T-cell (primary cell): ENCODE measurements around the gene OSBPL5. TPM values are rescaled to one million over a fixed set of nuclear protein-coding genes. Genes with fewer than 3 reads are reported as not detected.

ENCODE experiments used
- ATAC-seq, 4 experiments: fragments of 200-7000 bp in 3 of 4; fragments of 150-1000 bp in 1 of 4; cut with Tn5 transposase; replicated peaks in 1 of 4; 1 replicate in 3 of 4; 2 replicates in 1 of 4; pipeline ENCODE4 v1.10.0; 2021; ENCODE audit warnings: moderate library complexity in 3 of 4, mild to moderate bottlenecking in 2 of 4, moderate number of reproducible peaks in 1 of 4
- CTCF ChIA-PET, 2 donors: fragments of 300-600 bp; sonication (Branson Sonifier 250); formaldehyde crosslinking; loops; one replicate each; lab custom pipeline; 2022; ENCODE audit warnings: antibody characterized with exemption in 2 of 2; lab: Charles Lee
- POLR2A ChIA-PET, 2 donors: fragments of 300-600 bp; sonication (Branson Sonifier 250); formaldehyde crosslinking; loops; one replicate each; lab custom pipeline; 2022; ENCODE audit warnings: antibody characterized with exemption in 2 of 2; lab: Charles Lee
- DNase-seq, 35 experiments: peaks; one replicate each; pipeline versions ENCODE4 v3.0.0 to v3.0.0-alpha.2; 2013 to 2023
- H3K27ac ChIP-seq: one replicate; pipeline ENCODE4 v1.5.1; 2013; ENCODE audit warnings: low read length
- H3K27me3 ChIP-seq, 2 experiments: replicated peaks in 1 of 2; 1 replicate in 1 of 2; 2 replicates in 1 of 2; pipeline versions ENCODE4 v1.6.1 to v1.7.0; 2013; ENCODE audit warnings: low read length in 1 of 2, mixed read lengths in 1 of 2; ENCODE audit not compliant: control insufficient read depth in 2 of 2, insufficient read depth in 2 of 2; ENCODE audit errors: extremely low read depth in 1 of 2
- H3K36me3 ChIP-seq, 2 donors: 1 replicate in 1 of 2; 2 replicates in 1 of 2; pipeline versions ENCODE4 v1.6.1 to v1.7.0; 2013; ENCODE audit warnings: low read length in 1 of 2; ENCODE audit not compliant: control insufficient read depth in 2 of 2, insufficient read depth in 1 of 2; ENCODE audit errors: extremely low read depth in 1 of 2
- H3K4me1 ChIP-seq, 2 experiments: 1 replicate in 1 of 2; 2 replicates in 1 of 2; pipeline versions ENCODE4 v1.6.1 to v1.7.0; 2013; ENCODE audit warnings: low read length in 2 of 2, mixed read lengths in 1 of 2; ENCODE audit not compliant: insufficient read depth in 2 of 2, control insufficient read depth in 1 of 2; ENCODE audit errors: extremely low read depth in 1 of 2
- H3K4me3 ChIP-seq, 2 donors: 1 replicate in 1 of 2; 2 replicates in 1 of 2; pipeline versions ENCODE4 v1.5.1 to v1.7.0; 2013; ENCODE audit warnings: mild to moderate bottlenecking in 2 of 2, low read length in 1 of 2, moderate library complexity in 1 of 2; ENCODE audit not compliant: control insufficient read depth in 1 of 2; ENCODE audit errors: extremely low read depth in 1 of 2
- H3K9me3 ChIP-seq: 2 replicates; pipeline ENCODE4 v1.7.0; 2013
- H3K27ac Mint-ChIP-seq, 2 donors: one replicate each; pipeline ENCODE4 v1.8.0; 2020 to 2021; ENCODE audit warnings: mild to moderate bottlenecking in 2 of 2, mixed read lengths in 2 of 2
- H3K27me3 Mint-ChIP-seq, 2 donors: one replicate each; pipeline ENCODE4 v1.8.0; 2021 to 2022; ENCODE audit warnings: mixed read lengths in 2 of 2
- H3K36me3 Mint-ChIP-seq: one replicate; pipeline ENCODE4 v1.8.0; 2021; ENCODE audit warnings: mixed read lengths
- H3K4me1 Mint-ChIP-seq, 3 donors: one replicate each; pipeline ENCODE4 v1.8.0; 2020 to 2022; ENCODE audit warnings: mixed read lengths in 3 of 3, mild to moderate bottlenecking in 1 of 3
- H3K4me3 Mint-ChIP-seq, 3 donors: one replicate each; pipeline ENCODE4 v1.8.0; 2020 to 2022; ENCODE audit warnings: mild to moderate bottlenecking in 3 of 3, mixed read lengths in 3 of 3, moderate library complexity in 3 of 3
- H3K9me3 Mint-ChIP-seq, 3 donors: one replicate each; pipeline ENCODE4 v1.8.0; 2020 to 2022; ENCODE audit warnings: mixed read lengths in 3 of 3
- WGBS: methylation state at CpG from one replicate; pipeline ENCODE4 v1.1.5; 2013; ENCODE audit warnings: missing lambda C conversion rate; ENCODE audit not compliant: insufficient coverage; 5-methylcytosine and 5-hydroxymethylcytosine counted together
- total RNA-seq, 35 experiments: library from RNA in 6 of 35; stranded (reverse) in 6 of 35; fragments of 120-200 nt in 1 of 35; gene quantifications; one replicate each; pipeline versions ENCODE4 v1.2.1 to v1.2.4 and lab custom pipeline; 2013 to 2026

OSBPL5 gene
- total RNA-seq, 5 donors from 2014 or later (not counting 1 experiment from before 2014, with no cell fraction given) = 11.2 to 41.5 (median 20.9) TPM

DNA sequence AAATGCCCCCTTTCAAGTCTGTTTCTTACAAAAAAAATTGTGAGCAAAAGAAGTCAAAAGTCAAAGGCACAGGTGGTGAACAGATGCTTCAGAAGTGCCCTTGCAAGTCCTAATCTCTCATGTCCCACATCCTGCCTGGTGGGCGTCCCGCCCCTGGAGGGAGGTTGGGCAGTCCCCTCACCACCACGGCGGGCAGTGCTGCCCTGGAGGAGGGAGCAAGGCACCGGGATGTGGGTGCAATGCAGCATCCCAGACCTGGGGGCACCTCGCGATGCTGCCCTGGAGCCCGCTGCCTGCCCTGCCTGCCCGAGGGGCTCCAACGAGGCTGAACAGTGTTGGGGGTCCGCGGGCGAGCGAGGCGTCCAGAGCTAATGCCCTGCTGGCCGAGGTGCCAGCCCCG is 37.6 kb upstream of the OSBPL5 start:
- Histone ChIP-seq H3K9me3 (no peaks in the 10 kb centered on the region), H3K27me3 (peaks cover 0 to 70% of the 10 kb centered on the region in 2 experiments), H3K4me1 (peaks cover 0 to 43% of the 10 kb centered on the region in 2 experiments), H3K36me3 (no peaks in the 10 kb centered on the region), H3K4me3 (no peak overlapping the region), H3K27ac (no peak overlapping the region)
- ATAC-seq = peak in 2 of 4 experiments; percentile 35 to 67
- Mint-ChIP-seq H3K9me3 (no peaks in the 10 kb centered on the region), H3K4me1 (peaks cover 4 to 6% (median 6%) of the 10 kb centered on the region in 3 donors), H3K27ac (peak overlapping the region in 1 of 2 donors; percentile 17), H3K36me3 (no peaks in the 10 kb centered on the region), H3K4me3 (peak overlapping the region in 1 of 3 donors; percentile 64), H3K27me3 (peaks cover 5 to 37% of the 10 kb centered on the region in 2 donors)
- POLR2A ChIA-PET = no interaction called here
- CTCF ChIA-PET = no interaction called here
- WGBS = 11% methylated on average over 12 of the region's 17 CpGs
- DNase-seq = peak in 6 of 35 experiments; percentile 2 to 28 (median 12)

DNA sequence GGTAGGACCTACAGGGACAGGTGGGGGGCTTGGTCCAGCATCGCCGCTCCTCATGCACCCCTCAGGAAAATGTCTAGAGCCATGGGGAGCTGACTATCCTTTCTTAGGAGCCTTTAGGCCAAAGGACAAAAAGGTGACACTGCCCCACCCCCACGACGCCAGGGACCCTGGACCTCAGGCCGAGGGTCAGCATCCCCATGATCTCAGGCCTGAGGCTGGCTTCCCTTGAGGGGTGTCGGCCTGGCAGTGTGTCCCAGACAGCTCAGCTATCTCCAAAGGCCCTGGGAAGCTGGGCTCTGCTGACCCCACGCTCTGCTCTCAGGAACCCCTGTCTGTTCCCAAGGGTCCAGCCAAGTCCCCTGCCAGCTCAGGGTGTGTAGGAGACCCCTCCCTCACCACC is 37.2 kb upstream of the OSBPL5 start:
- no peaks in the 10 kb centered on the region for H3K9me3 Mint-ChIP-seq
- ATAC-seq (no peak), DNase-seq (peak in 1 of 35 experiments; percentile 2)
- Histone ChIP-seq H3K27ac (no peak overlapping the region), H3K4me3 (no peak overlapping the region), H3K27me3 (peaks cover 0 to 70% of the 10 kb centered on the region in 2 experiments), H3K4me1 (peaks cover 0 to 43% of the 10 kb centered on the region in 2 experiments), H3K36me3 (no peaks in the 10 kb centered on the region), H3K9me3 (no peaks in the 10 kb centered on the region)
- CTCF ChIA-PET = no interaction called here
- peaks cover 4 to 6% (median 6%) of the 10 kb centered on the region in 3 donors for H3K4me1 Mint-ChIP-seq
- H3K4me3 Mint-ChIP-seq = peak overlapping the region in 1 of 3 donors; percentile 64
- peaks cover 5 to 37% of the 10 kb centered on the region in 2 donors for H3K27me3 Mint-ChIP-seq
- WGBS = 61% methylated on average over 5 of the region's 7 CpGs
- no peaks in the 10 kb centered on the region for H3K36me3 Mint-ChIP-seq
- POLR2A ChIA-PET = no interaction called here
- peak overlapping the region in 1 of 2 donors; percentile 17 for H3K27ac Mint-ChIP-seq

GRCh38 chr11:3201677-3202181 is 36.6 kb upstream of the OSBPL5 start:
- peak in 1 of 35 experiments; percentile 3 for DNase-seq
- H3K27me3 Mint-ChIP-seq = peaks cover 5 to 37% of the 10 kb centered on the region in 2 donors

DNA sequence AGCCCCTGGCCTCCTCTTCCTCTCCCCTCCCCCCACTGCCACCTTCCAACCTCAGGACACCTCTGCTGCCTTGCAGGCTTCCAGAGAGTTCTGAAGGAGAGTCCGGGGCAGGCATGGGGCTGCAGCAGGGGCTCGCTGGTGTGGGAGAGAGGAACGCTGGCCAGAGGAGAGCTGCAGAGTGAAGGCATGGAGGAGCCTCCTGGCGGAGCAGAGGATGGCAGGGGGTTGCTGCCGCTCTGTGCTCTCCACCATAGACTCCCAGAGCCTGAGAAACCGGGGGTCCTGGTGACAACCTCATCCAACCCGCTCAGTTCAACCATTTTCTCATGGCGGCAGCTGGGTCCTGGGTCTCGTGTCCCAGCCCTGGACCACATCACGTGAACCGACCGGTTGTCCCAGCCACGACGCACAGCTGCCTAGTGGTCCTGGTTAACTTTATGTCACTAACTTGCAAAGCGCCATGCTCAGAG is 36.0 kb upstream of the OSBPL5 start:
- DNase-seq (peak in 1 of 35 experiments; percentile 3), ATAC-seq (no peak)
- Mint-ChIP-seq H3K4me3 (no peak overlapping the region), H3K36me3 (no peaks in the 10 kb centered on the region), H3K9me3 (no peaks in the 10 kb centered on the region), H3K27me3 (peaks cover 5 to 37% of the 10 kb centered on the region in 2 donors), H3K4me1 (peaks cover 4 to 6% (median 6%) of the 10 kb centered on the region in 3 donors), H3K27ac (no peak overlapping the region)
- no peak overlapping the region for H3K27ac ChIP-seq
- 66% methylated on average over 15 of the region's 15 CpGs for WGBS
- H3K36me3 ChIP-seq = no peaks in the 10 kb centered on the region
- H3K9me3 ChIP-seq = no peaks in the 10 kb centered on the region
- CTCF ChIA-PET = no interaction called here
- peaks cover 0 to 43% of the 10 kb centered on the region in 2 experiments for H3K4me1 ChIP-seq
- peaks cover 0 to 80% of the 10 kb centered on the region in 2 experiments for H3K27me3 ChIP-seq
- H3K4me3 ChIP-seq = no peak overlapping the region
- POLR2A ChIA-PET = no interaction called here

More at GRCh38 chr11:3201677-3202181, 36.6 kb upstream of the OSBPL5 start:
- no peak overlapping the region for H3K27ac Mint-ChIP-seq
- no peaks in the 10 kb centered on the region for H3K36me3 Mint-ChIP-seq
- H3K9me3 Mint-ChIP-seq = no peaks in the 10 kb centered on the region
- no peak overlapping the region for H3K4me3 Mint-ChIP-seq
- H3K9me3 ChIP-seq = no peaks in the 10 kb centered on the region
- no peak for ATAC-seq
- H3K4me3 ChIP-seq = no peak overlapping the region
- peaks cover 0 to 43% of the 10 kb centered on the region in 2 experiments for H3K4me1 ChIP-seq
- WGBS = 85% methylated on average over 15 of the region's 17 CpGs
- H3K27me3 ChIP-seq = peaks cover 0 to 74% of the 10 kb centered on the region in 2 experiments
- no peak overlapping the region for H3K27ac ChIP-seq
- CTCF ChIA-PET = no interaction called here
- H3K36me3 ChIP-seq = no peaks in the 10 kb centered on the region
- POLR2A ChIA-PET = no interaction called here
- peaks cover 4 to 6% (median 6%) of the 10 kb centered on the region in 3 donors for H3K4me1 Mint-ChIP-seq

DNA sequence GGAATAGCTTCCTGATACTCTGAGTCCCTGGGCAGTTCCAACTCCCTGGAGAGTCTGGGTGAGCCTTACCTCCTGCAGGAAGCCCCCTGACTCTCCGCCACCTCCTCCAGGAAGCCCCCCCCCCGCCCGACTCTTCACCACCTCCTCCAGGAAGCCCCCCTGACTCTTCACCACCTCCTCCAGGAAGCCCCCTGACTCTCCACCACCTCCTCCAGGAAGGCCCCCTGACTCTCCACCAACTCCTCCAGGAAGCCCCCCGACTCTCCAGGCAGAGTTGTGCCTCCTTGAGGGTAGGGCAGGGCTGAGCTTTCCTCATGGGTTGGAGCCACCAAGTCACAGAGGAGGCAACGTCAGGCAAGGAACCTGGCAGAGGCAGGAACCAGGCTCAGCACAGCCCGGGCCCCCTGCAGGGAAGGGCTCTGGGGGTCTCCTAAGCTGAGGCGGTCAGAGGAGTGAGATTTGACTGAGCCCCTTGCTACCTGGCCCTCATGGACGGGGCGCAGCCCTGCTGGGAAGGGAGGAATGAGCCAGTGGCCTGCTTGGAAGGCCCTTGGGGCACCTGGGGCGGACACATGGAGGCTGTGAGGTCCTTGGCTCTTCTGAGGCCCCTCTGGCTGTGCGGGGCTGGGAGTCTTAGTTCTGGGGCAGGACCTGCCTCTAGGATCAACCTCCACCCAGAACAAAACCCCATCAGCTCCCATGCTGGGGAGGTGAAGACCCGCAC is 35.4 kb upstream of the OSBPL5 start:
- Mint-ChIP-seq H3K27me3 (peaks cover 5 to 40% of the 10 kb centered on the region in 2 donors), H3K36me3 (no peaks in the 10 kb centered on the region)
- no peak for DNase-seq

GRCh38 chr11:3199537-3200295 is 34.6 kb upstream of the OSBPL5 start:
- Histone ChIP-seq H3K36me3 (no peaks in the 10 kb centered on the region), H3K4me3 (no peak overlapping the region), H3K9me3 (no peaks in the 10 kb centered on the region), H3K4me1 (peaks cover 0 to 32% of the 10 kb centered on the region in 2 experiments), H3K27me3 (peaks cover 0 to 77% of the 10 kb centered on the region in 2 experiments), H3K27ac (no peak overlapping the region)
- Mint-ChIP-seq H3K4me1 (peaks cover 3 to 6% (median 4%) of the 10 kb centered on the region in 3 donors), H3K27me3 (peaks cover 5 to 32% of the 10 kb centered on the region in 2 donors), H3K4me3 (no peak overlapping the region), H3K36me3 (no peaks in the 10 kb centered on the region), H3K9me3 (no peaks in the 10 kb centered on the region), H3K27ac (no peak overlapping the region)
- no peak for ATAC-seq
- peak in 1 of 35 experiments; percentile 1 for DNase-seq
- ChIA-PET POLR2A (no interaction called here), CTCF (no interaction called here)
- 77% methylated on average over 18 of the region's 19 CpGs for WGBS

More for the DNA sequence above, 35.4 kb upstream of the OSBPL5 start:
- H3K4me3 ChIP-seq = no peak overlapping the region
- no peaks in the 10 kb centered on the region for H3K9me3 ChIP-seq
- peaks cover 0 to 82% of the 10 kb centered on the region in 2 experiments for H3K27me3 ChIP-seq
- peaks cover 0 to 41% of the 10 kb centered on the region in 2 experiments for H3K4me1 ChIP-seq
- Mint-ChIP-seq H3K9me3 (no peaks in the 10 kb centered on the region), H3K27ac (no peak overlapping the region), H3K4me3 (no peak overlapping the region), H3K4me1 (peaks cover 4 to 6% (median 6%) of the 10 kb centered on the region in 3 donors)
- ChIA-PET CTCF (no interaction called here), POLR2A (no interaction called here)
- H3K27ac ChIP-seq = no peak overlapping the region
- H3K36me3 ChIP-seq = no peaks in the 10 kb centered on the region
- 43% methylated on average over 5 of the region's 12 CpGs for WGBS
- no peak for ATAC-seq
